ENCODE results near the gene URB1. TPM values are rescaled to one million over a fixed set of nuclear protein-coding genes. Genes with fewer than 3 reads are reported as not detected.

URB1 gene
- total and polyA plus RNA-seq, 2 donors (not counting 3 experiments of a cell fraction or from before 2014, with no cell fraction given) = 8.0 to 27.3 TPM

DNA sequence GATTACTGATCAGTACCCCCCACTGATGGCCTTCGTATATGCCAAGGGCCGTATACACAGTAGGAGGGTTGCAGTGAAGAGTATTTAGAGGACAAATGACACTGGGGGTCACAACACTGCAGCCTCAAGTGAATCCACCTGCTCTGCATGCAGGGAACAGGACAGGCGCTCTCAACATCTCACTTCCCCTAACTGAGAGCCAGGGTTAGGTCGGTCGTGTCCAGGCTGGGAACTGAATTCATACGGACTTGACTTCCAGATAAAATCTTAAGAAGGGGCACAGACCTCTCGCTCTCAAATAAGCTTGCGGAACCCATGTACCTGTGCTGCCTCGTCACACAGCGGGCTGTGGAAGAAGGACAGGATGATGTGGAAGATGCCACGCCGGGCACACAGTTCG, 71.3 kb downstream of the URB1 start:
- H4K20me1 ChIP-seq (replicated peaks; ENCODE audit: control insufficient read depth, extremely low read depth, insufficient read depth, low read length) = no peaks in the 10 kb centered on the region
- no peak for DNase-seq (ENCODE audit: low read depth, low spot score)
- no TSS peak for BruUV-seq (replicated peaks)
- FAIRE-seq = no peak
- no peak overlapping the region for H3K4me3 ChIP-seq (replicated peaks in 1 of 3; ENCODE audit: insufficient read depth in 1 of 3, low read depth in 1 of 3, low read length in 3 of 3)
- TF ChIP-seq, protein P1, sequence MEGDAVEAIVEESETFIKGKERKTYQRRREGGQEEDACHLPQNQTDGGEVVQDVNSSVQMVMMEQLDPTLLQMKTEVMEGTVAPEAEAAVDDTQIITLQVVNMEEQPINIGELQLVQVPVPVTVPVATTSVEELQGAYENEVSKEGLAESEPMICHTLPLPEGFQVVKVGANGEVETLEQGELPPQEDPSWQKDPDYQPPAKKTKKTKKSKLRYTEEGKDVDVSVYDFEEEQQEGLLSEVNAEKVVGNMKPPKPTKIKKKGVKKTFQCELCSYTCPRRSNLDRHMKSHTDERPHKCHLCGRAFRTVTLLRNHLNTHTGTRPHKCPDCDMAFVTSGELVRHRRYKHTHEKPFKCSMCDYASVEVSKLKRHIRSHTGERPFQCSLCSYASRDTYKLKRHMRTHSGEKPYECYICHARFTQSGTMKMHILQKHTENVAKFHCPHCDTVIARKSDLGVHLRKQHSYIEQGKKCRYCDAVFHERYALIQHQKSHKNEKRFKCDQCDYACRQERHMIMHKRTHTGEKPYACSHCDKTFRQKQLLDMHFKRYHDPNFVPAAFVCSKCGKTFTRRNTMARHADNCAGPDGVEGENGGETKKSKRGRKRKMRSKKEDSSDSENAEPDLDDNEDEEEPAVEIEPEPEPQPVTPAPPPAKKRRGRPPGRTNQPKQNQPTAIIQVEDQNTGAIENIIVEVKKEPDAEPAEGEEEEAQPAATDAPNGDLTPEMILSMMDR (IDR thresholded peaks at IDR 0.05; ENCODE audit: extremely low read depth in 1 of 2, insufficient read depth in 1 of 2, low read depth in 1 of 2, low read length in 2 of 2) = no peak
- TF ChIP-seq, protein P2, sequence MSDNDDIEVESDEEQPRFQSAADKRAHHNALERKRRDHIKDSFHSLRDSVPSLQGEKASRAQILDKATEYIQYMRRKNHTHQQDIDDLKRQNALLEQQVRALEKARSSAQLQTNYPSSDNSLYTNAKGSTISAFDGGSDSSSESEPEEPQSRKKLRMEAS (IDR thresholded peaks at IDR 0.05; ENCODE audit: insufficient read depth, insufficient read length) = no peak
- TF ChIP-seq GATA2 (IDR thresholded peaks at IDR 0.05; ENCODE audit: insufficient read depth, insufficient read length, low read depth, low read length) (no peak), MYC (IDR thresholded peaks at IDR 0.05; ENCODE audit: low read depth, low read length) (no peak), POLR2AphosphoS5 (IDR thresholded peaks at IDR 0.05; ENCODE audit: insufficient read depth, low read depth, low read length) (no peak), POLR2A (IDR thresholded peaks at IDR 0.05; ENCODE audit: low read depth, low read length) (no peak), JUN (IDR thresholded peaks at IDR 0.05; ENCODE audit: borderline replicate concordance, insufficient read depth, insufficient read length, low read depth) (no peak), EZH2 (IDR thresholded peaks at IDR 0.05; ENCODE audit: borderline replicate concordance, low read depth, low read length, severe bottlenecking) (no peak), FOS (IDR thresholded peaks at IDR 0.05; ENCODE audit: borderline replicate concordance, insufficient read depth, low read length) (no peak)
- ChIA-PET POLR2A (no interaction called here), CTCF (no interaction called here)
- H3K9me3 ChIP-seq (replicated peaks; ENCODE audit: control insufficient read depth, insufficient read depth, low read length) = no peaks in the 10 kb centered on the region
- H3K9ac ChIP-seq (replicated peaks; ENCODE audit: extremely low read depth, insufficient read depth, low read length) = no peak overlapping the region
- no peak overlapping the region for H3K4me2 ChIP-seq (ENCODE audit: insufficient read depth, low read length)
- H3K27me3 ChIP-seq (ENCODE audit: control insufficient read depth in 2 of 2, insufficient read depth in 2 of 2, low read length in 2 of 2) = no peaks in the 10 kb centered on the region
- no peaks in the 10 kb centered on the region for H3K9me1 ChIP-seq (replicated peaks; ENCODE audit: control insufficient read depth, extremely low read depth, insufficient read depth, low read length)
- no peak overlapping the region for H3K27ac ChIP-seq (ENCODE audit: insufficient read depth, low read depth, low read length)
- dilution Hi-C loops (cut with MboI; ENCODE audit: extremely low pct_ligation_motif_present, low sequenced_read_pairs) = no loop called here
- H3K36me3 ChIP-seq (ENCODE audit: control insufficient read depth in 2 of 2, extremely low read depth in 1 of 2, insufficient read depth in 2 of 2, low read length in 2 of 2) = peaks cover 38 to 59% of the 10 kb centered on the region in 2 experiments
- intact Hi-C loops (cut with micrococcal nuclease) = no loop called here
- H3K79me2 ChIP-seq (ENCODE audit: control insufficient read depth, insufficient read depth, low read length) = no peaks in the 10 kb centered on the region
- H2AFZ ChIP-seq (ENCODE audit: low read depth, low read length) = no peak overlapping the region
- no peaks in the 10 kb centered on the region for H3K4me1 ChIP-seq (ENCODE audit: control insufficient read depth, extremely low read depth, insufficient read depth, low read length)

Measured in endothelial cell of umbilical vein (primary cell).